ENCODE results near the gene DNAH9. TPM values are rescaled to one million over a fixed set of nuclear protein-coding genes. Genes with fewer than 3 reads are reported as not detected.
"Not testable (repeated sequence)": the region's sequence is repeated elsewhere in the genome, so short reads cannot be mapped to it uniquely, and the experiment has no call there.

The DNAH9 gene
- total and polyA plus RNA-seq, 2 experiments from 2014 or later: 0.24 to 1.8 TPM

- no peaks in the 10 kb centered on the region for H3K27me3 ChIP-seq
- H3K4me1 ChIP-seq (ENCODE audit: low read depth): no peaks in the 10 kb centered on the region
- no peaks in the 10 kb centered on the region for H3K9me3 ChIP-seq (ENCODE audit: low read depth)
- DNase-seq (ENCODE audit: low read depth in 1 of 2, low spot score in 1 of 2): no peak
- H3K36me3 ChIP-seq: no peaks in the 10 kb centered on the region
- H3K27ac ChIP-seq: no peak overlapping the region
- no peak overlapping the region for H3K4me3 ChIP-seq
- no peak for TF ChIP-seq CTCF (IDR thresholded peaks at IDR 0.05; ENCODE audit: low read depth, low read length)
Measured at GRCh38 chr17:11940904-11941303, 342.6 kb downstream of the DNAH9 start.

- H3K27ac ChIP-seq; H3K4me3 ChIP-seq; DNase-seq (ENCODE audit: low read depth in 1 of 2, low spot score in 1 of 2); H3K4me1 ChIP-seq (ENCODE audit: low read depth); H3K27me3 ChIP-seq; H3K36me3 ChIP-seq; H3K9me3 ChIP-seq (ENCODE audit: low read depth): not testable (repeated sequence)
Measured at GRCh38 chr17:11943086-11943485, 344.8 kb downstream of the DNAH9 start.

- Histone ChIP-seq H3K36me3 (no peaks in the 10 kb centered on the region), H3K4me3 (no peak overlapping the region), H3K27me3 (no peaks in the 10 kb centered on the region), H3K4me1 (ENCODE audit: low read depth) (no peaks in the 10 kb centered on the region), H3K27ac (no peak overlapping the region), H3K9me3 (ENCODE audit: low read depth) (no peaks in the 10 kb centered on the region)
- no peak for TF ChIP-seq CTCF (IDR thresholded peaks at IDR 0.05; ENCODE audit: low read depth, low read length)
- DNase-seq (ENCODE audit: low read depth in 1 of 2, low spot score in 1 of 2): no peak
Measured at GRCh38 chr17:11943759-11944347, 345.6 kb downstream of the DNAH9 start.

- Histone ChIP-seq H3K4me3 (no peak overlapping the region), H3K4me1 (ENCODE audit: low read depth) (no peaks in the 10 kb centered on the region), H3K27me3 (no peaks in the 10 kb centered on the region), H3K9me3 (ENCODE audit: low read depth) (no peaks in the 10 kb centered on the region), H3K36me3 (no peaks in the 10 kb centered on the region), H3K27ac (no peak overlapping the region)
- no peak for TF ChIP-seq CTCF (IDR thresholded peaks at IDR 0.05; ENCODE audit: low read depth, low read length)
- DNase-seq (ENCODE audit: low read depth in 1 of 2, low spot score in 1 of 2): no peak
Measured at GRCh38 chr17:11944587-11944986, 346.3 kb downstream of the DNAH9 start.

- H3K27me3 ChIP-seq: no peaks in the 10 kb centered on the region
- no peak overlapping the region for H3K4me3 ChIP-seq
- peak in 1 of 2 donors; percentile 89 for DNase-seq (ENCODE audit: low read depth in 1 of 2, low spot score in 1 of 2)
- no peaks in the 10 kb centered on the region for H3K36me3 ChIP-seq
- no peak overlapping the region for H3K27ac ChIP-seq
- TF ChIP-seq CTCF (IDR thresholded peaks at IDR 0.05; ENCODE audit: low read depth, low read length): no peak
- H3K4me1 ChIP-seq (ENCODE audit: low read depth): no peaks in the 10 kb centered on the region
- H3K9me3 ChIP-seq (ENCODE audit: low read depth): no peaks in the 10 kb centered on the region
Measured at GRCh38 chr17:11948789-11949188, 350.5 kb downstream of the DNAH9 start.

GRCh38 chr17:11949571-11949970, 351.3 kb downstream of the DNAH9 start:
- not testable (repeated sequence) for H3K9me3 ChIP-seq (ENCODE audit: low read depth); H3K27ac ChIP-seq; DNase-seq (ENCODE audit: low read depth in 1 of 2, low spot score in 1 of 2)

More at GRCh38 chr17:11949571-11949970, 351.3 kb downstream of the DNAH9 start:
- H3K4me1 ChIP-seq (ENCODE audit: low read depth); H3K4me3 ChIP-seq; H3K36me3 ChIP-seq; H3K27me3 ChIP-seq: not testable (repeated sequence)

Measured in cardiac muscle cell (in vitro differentiated cells and primary cell).